H1 (cell line): ENCODE data around the gene DOCK8. TPM values are rescaled to one million over a fixed set of nuclear protein-coding genes. Genes with fewer than 3 reads are reported as not detected.

Source experiments
- CTCF ChIA-PET: fragments of 300-600 bp; sonication (Branson Sonifier 250); formaldehyde crosslinking; loops from one replicate; lab custom pipeline; 2021; ENCODE audit not compliant: partially characterized antibody; lab: Charles Lee
- POLR2A ChIA-PET: fragments of 300-600 bp; sonication (Branson Sonifier 250); formaldehyde crosslinking; loops from one replicate; lab custom pipeline; 2021; ENCODE audit warnings: inconsistent platforms; ENCODE audit not compliant: partially characterized antibody; lab: Charles Lee
- DNase-seq, 2 experiments: peaks; one replicate each; pipeline versions ENCODE4 v3.0.0 to v3.0.0-alpha.2; 2010 to 2022; ENCODE audit warnings: low spot score in 2 of 2, low read depth in 1 of 2, mixed read lengths in 1 of 2
- FAIRE-seq: peaks from 2 replicates; lab custom pipeline; 2011; peaks lifted over from hg19 to GRCh38; lab: Jason Lieb, UNC
- H2AFZ ChIP-seq: 2 replicates; pipeline ENCODE4 v1.8.1; 2012; ENCODE audit warnings: low read length, inconsistent platforms
- H2AK5ac ChIP-seq: 2 replicates; pipeline ENCODE4 v1.6.1; 2013; ENCODE audit warnings: low read depth, low read length
- H2BK120ac ChIP-seq: replicated peaks from 2 replicates; pipeline ENCODE3; 2013; ENCODE audit warnings: low read depth, low read length, inconsistent platforms
- H2BK12ac ChIP-seq: 2 replicates; pipeline ENCODE4 v1.6.1; 2013; ENCODE audit warnings: low read depth, low read length
- H2BK15ac ChIP-seq: 2 replicates; pipeline ENCODE4 v1.6.1; 2013; ENCODE audit warnings: low read length
- H2BK20ac ChIP-seq: 2 replicates; pipeline ENCODE4 v1.6.1; 2013; ENCODE audit warnings: low read length
- H2BK5ac ChIP-seq: 2 replicates; pipeline ENCODE4 v1.6.1; 2013; ENCODE audit warnings: low read depth, low read length
- H3K14ac ChIP-seq: 2 replicates; pipeline ENCODE4 v1.6.1; 2013; ENCODE audit warnings: inconsistent platforms; ENCODE audit not compliant: insufficient read length
- H3K18ac ChIP-seq: 2 replicates; pipeline ENCODE4 v1.6.1; 2013; ENCODE audit warnings: low read length; ENCODE audit errors: extremely low read depth
- H3K23ac ChIP-seq: 2 replicates; pipeline ENCODE4 v1.6.1; 2013; ENCODE audit warnings: inconsistent platforms; ENCODE audit not compliant: insufficient read length
- H3K23me2 ChIP-seq: 2 replicates; pipeline ENCODE4 v1.6.1; 2013; ENCODE audit warnings: low read depth, low read length
- H3K27ac ChIP-seq: 2 replicates; pipeline ENCODE4 v1.6.1; 2011; ENCODE audit warnings: low read depth, low read length, inconsistent platforms
- H3K27me3 ChIP-seq, 4 experiments: replicated peaks in 1 of 4; 1 replicate in 1 of 4; 2 replicates in 3 of 4; pipeline versions ENCODE4 v1.6.1 to v1.8.1; 2011 to 2013; ENCODE audit warnings: low read length in 3 of 4, mild to moderate bottlenecking in 3 of 4, inconsistent platforms in 2 of 4, mixed read lengths in 2 of 4, moderate library complexity in 1 of 4; ENCODE audit not compliant: control insufficient read depth in 3 of 4, insufficient read depth in 3 of 4; ENCODE audit errors: extremely low read depth in 1 of 4
- H3K36me3 ChIP-seq, 4 experiments: 2 replicates each; pipeline versions ENCODE4 v1.6.1 to v1.8.1; 2011 to 2013; ENCODE audit warnings: mild to moderate bottlenecking in 4 of 4, low read length in 3 of 4, moderate library complexity in 2 of 4, control low read depth in 1 of 4, inconsistent platforms in 1 of 4; ENCODE audit not compliant: insufficient read depth in 4 of 4, control insufficient read depth in 2 of 4
- H3K4ac ChIP-seq: replicated peaks from 2 replicates; pipeline ENCODE3; 2013; ENCODE audit warnings: low read length, low read depth, mixed read lengths, inconsistent platforms; ENCODE audit not compliant: insufficient read length
- H3K4me1 ChIP-seq, 4 experiments: replicated peaks in 1 of 4; 1 replicate in 1 of 4; 2 replicates in 3 of 4; pipeline versions ENCODE4 v1.6.1 to v1.8.1; 2011 to 2013; ENCODE audit warnings: low read length in 3 of 4, inconsistent platforms in 2 of 4, mixed read lengths in 1 of 4; ENCODE audit not compliant: insufficient read depth in 4 of 4, control insufficient read depth in 3 of 4
- H3K4me2 ChIP-seq, 2 experiments: 2 replicates each; pipeline versions ENCODE4 v1.6.1 to v1.8.1; 2011 to 2013; ENCODE audit warnings: low read depth in 2 of 2, low read length in 2 of 2, control low read depth in 1 of 2, inconsistent platforms in 1 of 2, mild to moderate bottlenecking in 1 of 2; ENCODE audit not compliant: insufficient read depth in 1 of 2
- H3K4me3 ChIP-seq, 4 experiments: fragments of 200-600, 300-600 bp in 1 of 4; sonication (generic), shearing (Covaris generic), sonication (Bioruptor Twin) in 1 of 4; 2 replicates each; pipeline versions ENCODE4 v1.5.1 to v1.8.1; 2011 to 2016; ENCODE audit warnings: low read length in 4 of 4, low read depth in 3 of 4, control low read depth in 2 of 4, inconsistent platforms in 2 of 4, mild to moderate bottlenecking in 2 of 4, mixed read lengths in 1 of 4, moderate library complexity in 1 of 4; ENCODE audit not compliant: insufficient read depth in 2 of 4; ENCODE audit errors: extremely low read depth in 1 of 4
- H3K56ac ChIP-seq: replicated peaks from 2 replicates; pipeline ENCODE3; 2013; ENCODE audit warnings: low read depth, mild to moderate bottlenecking, mixed read lengths, low read length, inconsistent platforms; ENCODE audit not compliant: insufficient read length
- H3K79me1 ChIP-seq: 2 replicates; pipeline ENCODE4 v1.6.1; 2013; ENCODE audit warnings: low read depth, low read length, control low read depth
- H3K79me2 ChIP-seq, 2 experiments: 2 replicates each; pipeline versions ENCODE4 v1.6.1 to v1.8.1; 2012 to 2013; ENCODE audit warnings: low read length in 2 of 2, mild to moderate bottlenecking in 2 of 2, inconsistent platforms in 1 of 2; ENCODE audit not compliant: insufficient read depth in 2 of 2, control insufficient read depth in 1 of 2
- H3K9ac ChIP-seq, 4 experiments: replicated peaks in 1 of 4; 1 replicate in 1 of 4; 2 replicates in 3 of 4; pipeline versions ENCODE4 v1.6.1 to v1.8.1; 2011 to 2013; ENCODE audit warnings: low read depth in 3 of 4, low read length in 3 of 4, control low read depth in 2 of 4, mild to moderate bottlenecking in 2 of 4, moderate library complexity in 2 of 4, inconsistent platforms in 1 of 4; ENCODE audit errors: extremely low read depth in 1 of 4
- H3K9me3 ChIP-seq, 2 experiments: 2 replicates each; pipeline versions ENCODE4 v1.6.1 to v1.8.1; 2012 to 2013; ENCODE audit warnings: mild to moderate bottlenecking in 2 of 2, moderate library complexity in 2 of 2, control low read depth in 1 of 2, inconsistent platforms in 1 of 2, low read depth in 1 of 2, low read length in 1 of 2, mixed read lengths in 1 of 2; ENCODE audit not compliant: insufficient read depth in 2 of 2
- H4K20me1 ChIP-seq, 2 experiments: replicated peaks in 1 of 2; 2 replicates each; pipeline versions ENCODE3 to v1.8.1; 2011 to 2013; ENCODE audit warnings: inconsistent platforms in 2 of 2, low read length in 2 of 2, mild to moderate bottlenecking in 1 of 2; ENCODE audit not compliant: insufficient read depth in 2 of 2, control insufficient read depth in 1 of 2
- H4K5ac ChIP-seq: 2 replicates; pipeline ENCODE4 v1.6.1; 2013; ENCODE audit warnings: low read length, low read depth, mixed read lengths, inconsistent platforms; ENCODE audit not compliant: insufficient read length
- H4K8ac ChIP-seq: 2 replicates; pipeline ENCODE4 v1.8.0; 2013; ENCODE audit warnings: mild to moderate bottlenecking, moderate library complexity, low read length, inconsistent platforms; ENCODE audit not compliant: insufficient read depth; ENCODE audit errors: extremely low read depth
- H4K91ac ChIP-seq: replicated peaks from 2 replicates; pipeline ENCODE3; 2013; ENCODE audit warnings: low read length, mixed read lengths, inconsistent platforms; ENCODE audit not compliant: insufficient read length
- BCL11A ChIP-seq, 2 experiments: IDR thresholded peaks; one replicate each; pipeline ENCODE4 v1.6.1; 2011; ENCODE audit warnings: low read depth in 2 of 2, low read length in 2 of 2, mild to moderate bottlenecking in 2 of 2
- CBX8 ChIP-seq: fragments of 300-800, 300-1000 bp; sonication (generic); IDR thresholded peaks from 2 replicates; pipeline ENCODE4 v1.7.1; 2016; ENCODE audit warnings: low read depth, low read length, borderline replicate concordance
- CTBP2 ChIP-seq: IDR thresholded peaks from 2 replicates; pipeline ENCODE4 v1.7.0; 2011; ENCODE audit warnings: borderline replicate concordance, mild to moderate bottlenecking, moderate library complexity, mixed read lengths, low read length; ENCODE audit not compliant: insufficient read depth, insufficient read length
- KDM1A ChIP-seq: fragments of 200-600, 300-600 bp; sonication (generic); IDR thresholded peaks from 2 replicates; pipeline ENCODE4 v1.7.1; 2016; ENCODE audit warnings: mild to moderate bottlenecking, low read length, borderline replicate concordance
- KDM5A ChIP-seq: fragments of 200-600 bp; IDR thresholded peaks from 2 replicates; pipeline ENCODE4 v1.7.1; 2012; ENCODE audit warnings: mild to moderate bottlenecking, low read length, inconsistent platforms, mixed read lengths
- POLR2A ChIP-seq, 2 experiments: IDR thresholded peaks; 1 replicate in 1 of 2; 2 replicates in 1 of 2; pipeline ENCODE4 v1.6.1; 2011; ENCODE audit warnings: low read depth in 2 of 2, low read length in 2 of 2, mild to moderate bottlenecking in 2 of 2; ENCODE audit errors: control extremely low read depth in 1 of 2
- RAD21 ChIP-seq, 2 experiments: IDR thresholded peaks in 1 of 2; conservative IDR thresholded peaks in 1 of 2; 2 replicates each; pipeline ENCODE4 v1.6.1; 2011; ENCODE audit warnings: low read depth in 2 of 2, low read length in 2 of 2, improper control_type of control experiment in 1 of 2, inconsistent platforms in 1 of 2, mild to moderate bottlenecking in 1 of 2, moderate library complexity in 1 of 2
- SIX5 ChIP-seq: IDR thresholded peaks from 2 replicates; pipeline ENCODE4 v1.6.1; 2011; ENCODE audit warnings: mild to moderate bottlenecking, low read depth, low read length
- SUZ12 ChIP-seq: fragments of 200-600 bp; sonication (generic); IDR thresholded peaks from 2 replicates; pipeline ENCODE4 v1.6.1; 2012; ENCODE audit warnings: mild to moderate bottlenecking, inconsistent platforms, low read length, moderate library complexity, mixed read lengths
- WGBS, 2 experiments: shearing (Covaris generic) in 1 of 2; methylation state at CpG; one replicate each; pipeline versions ENCODE4 v1.1.6 to v1.1.7; 2013 to 2015; ENCODE audit warnings: low lambda C conversion rate in 2 of 2, mixed read lengths in 2 of 2, inconsistent platforms in 1 of 2, low coverage in 1 of 2, missing lambda C conversion rate in 1 of 2; ENCODE audit not compliant: insufficient replicate concordance in 2 of 2, insufficient coverage in 1 of 2, insufficient read length in 1 of 2; ENCODE audit errors: extremely low coverage in 1 of 2, missing lambda C conversion rate in 1 of 2; 5-methylcytosine and 5-hydroxymethylcytosine counted together
- polyA plus RNA-seq, 7 experiments: library from polyadenylated mRNA; depleted of rRNA in 3 of 7; stranded (reverse) in 5 of 7; unstranded in 2 of 7; fragments of >200 nt in 5 of 7; fragments of 200-250 nt in 2 of 7; gene quantifications; 1 replicate in 5 of 7; 2 replicates in 1 of 7; 4 replicates in 1 of 7; pipeline versions ENCODE4 v1.2.1 to v1.2.3, GENCODE V29; 2011 to 2013; ENCODE audit warnings: missing spikeins in 2 of 7, mixed read lengths in 2 of 7
- total RNA-seq: library from RNA; stranded (reverse); fragmentation: NEBNext Ultra II Directional; extraction: Animal tissue kit (Norgen Biotek cat#: 25700); gene quantifications from 2 replicates; pipeline ENCODE4 v1.2.1, GENCODE V29; 2021

DOCK8 gene
- total and polyA plus RNA-seq, 2 of the 8 experiments (the other 6 are each of a cell fraction or from before 2014, with no cell fraction given) = 0.57 to 2.0 TPM

DNA sequence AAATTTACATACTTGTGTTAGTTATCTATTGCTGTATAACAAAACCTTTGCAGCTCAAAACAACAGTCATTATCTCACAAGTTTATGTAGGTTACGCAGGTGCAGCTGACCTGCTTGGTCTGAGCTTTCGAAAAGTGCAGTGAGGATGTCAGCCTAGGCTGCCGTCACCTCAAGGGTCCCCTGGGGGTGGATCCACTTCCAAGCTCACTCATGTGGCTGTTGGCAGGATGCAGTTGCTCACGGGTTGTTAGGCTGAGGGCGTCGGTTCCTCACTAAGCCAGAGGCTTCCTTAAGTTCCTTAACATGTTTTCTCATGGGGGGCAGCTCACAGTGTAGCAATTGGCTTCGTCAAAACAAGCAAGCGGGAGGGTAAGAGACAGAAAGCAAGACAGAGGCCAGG is 139.8 kb downstream of the DOCK8 start:
- H2BK5ac ChIP-seq = no peak overlapping the region
- no peak overlapping the region for H2BK12ac ChIP-seq
- no peak overlapping the region for H2AK5ac ChIP-seq
- no peaks in the 10 kb centered on the region for H4K20me1 ChIP-seq
- no peak overlapping the region for H3K4ac ChIP-seq
- H2BK15ac ChIP-seq = no peak overlapping the region
- no peaks in the 10 kb centered on the region for H3K79me2 ChIP-seq
- H3K23me2 ChIP-seq = no peaks in the 10 kb centered on the region; the same call in 1 of the 2 replicates
- DNase-seq (no peak), FAIRE-seq (no peak)
- H3K4me3 ChIP-seq = no peak overlapping the region
- H3K27ac ChIP-seq = no peak overlapping the region
- no peak overlapping the region for H4K5ac ChIP-seq
- H3K9me3 ChIP-seq = no peaks in the 10 kb centered on the region
- no peak overlapping the region for H3K23ac ChIP-seq
- H3K79me1 ChIP-seq = no peaks in the 10 kb centered on the region
- no peak overlapping the region for H3K14ac ChIP-seq
- no peak for TF ChIP-seq CTBP2
- no peak for TF ChIP-seq RAD21 (IDR thresholded peaks at IDR 0.05 in 1 of 2, conservative IDR thresholded peaks at IDR 0.05 in 1 of 2; ENCODE audit: low read depth in 2 of 2, low read length in 2 of 2)
- no peak for TF ChIP-seq KDM1A
- no peak for TF ChIP-seq KDM5A
- TF ChIP-seq BCL11A (IDR thresholded peaks at IDR 0.05; ENCODE audit: low read depth in 2 of 2, low read length in 2 of 2) = no peak
- TF ChIP-seq SIX5 = no peak
- no peak for TF ChIP-seq CBX8
- no peak for TF ChIP-seq POLR2A (IDR thresholded peaks at IDR 0.05; ENCODE audit: control extremely low read depth in 1 of 2, low read depth in 2 of 2, low read length in 2 of 2)
- TF ChIP-seq SUZ12 = no peak
- ChIA-PET CTCF (interaction anchor here (1.0 to 1.6 kb wide), 2 partner anchors 8 to 153 kb away, joined by 3 read pairs; no protein-coding TSS in a partner anchor), POLR2A (no interaction called here)
- no peaks in the 10 kb centered on the region for H3K36me3 ChIP-seq
- no peak overlapping the region for H2BK120ac ChIP-seq
- no peaks in the 10 kb centered on the region for H3K27me3 ChIP-seq
- H2AFZ ChIP-seq = no peak overlapping the region
- no peak overlapping the region for H3K56ac ChIP-seq
- no peak overlapping the region for H2BK20ac ChIP-seq
- no peak overlapping the region for H3K18ac ChIP-seq
- H4K8ac ChIP-seq = no peak overlapping the region
- H3K9ac ChIP-seq = no peak overlapping the region
- H4K91ac ChIP-seq = no peak overlapping the region
- H3K4me1 ChIP-seq = no peaks in the 10 kb centered on the region
- no peak overlapping the region for H3K4me2 ChIP-seq
- WGBS, 2 experiments = 74% methylated on average over 8 of the region's 8 CpGs; no CpG with 5 or more reads in 1 of the 2 experiments
